Measurements from ENCODE around the gene CWF19L2. TPM values are rescaled to one million over a fixed set of nuclear protein-coding genes. Genes with fewer than 3 reads are reported as not detected.

Gene CWF19L2
- total and polyA plus RNA-seq, 2 experiments from 2014 or later = 20.3 to 27.2 TPM

DNA sequence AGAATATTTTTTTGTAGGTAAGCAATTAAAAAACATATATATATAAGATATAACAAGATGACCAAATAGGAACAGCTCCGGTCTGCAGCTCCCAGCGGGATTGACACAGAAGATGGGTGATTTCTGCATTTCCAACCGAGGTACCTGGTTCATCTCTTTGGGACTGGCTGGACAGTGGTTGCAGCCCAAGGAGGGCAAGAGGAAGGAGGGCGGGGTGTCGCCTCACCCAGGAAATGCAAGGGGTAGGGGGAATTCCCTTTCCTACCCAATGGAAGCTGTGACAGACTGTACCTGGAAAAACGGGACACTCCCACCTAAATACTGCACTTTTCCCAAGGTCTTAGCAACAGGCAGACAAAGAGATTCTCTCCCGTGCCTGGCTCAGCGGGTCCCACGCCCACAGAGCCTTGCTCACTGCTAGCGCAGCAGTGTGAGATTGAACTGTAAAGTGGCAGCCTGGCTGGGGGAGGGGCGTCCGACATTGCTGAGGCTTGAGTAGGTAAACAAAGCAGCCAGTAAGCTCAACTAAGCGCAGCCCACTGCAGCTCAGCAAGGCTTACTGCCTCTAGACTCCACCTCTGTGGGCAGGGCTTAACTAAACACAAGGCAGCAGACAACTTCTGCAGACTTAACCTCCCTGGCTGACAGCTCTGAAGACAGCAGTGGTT is 163.8 kb downstream of the CWF19L2 start:
- Histone ChIP-seq H3K4me2 (peak overlapping the region; percentile 61; the same call in 1 of the 2 replicates), H3K9me2 (ENCODE audit: insufficient read depth) (no peaks in the 10 kb centered on the region), H3F3A (replicated peaks; ENCODE audit: low read depth) (no peaks in the 10 kb centered on the region), H3K27ac (ENCODE audit: low read depth) (0 out of 2 replicates have a peak overlapping the region, but pooled peaks have one; percentile 73), H3K36me3 (ENCODE audit: insufficient read depth) (no peaks in the 10 kb centered on the region), H2AFZ (0 out of 2 replicates have a peak overlapping the region, but pooled peaks have one; percentile 5), H3K4me1 (ENCODE audit: insufficient read depth) (peaks cover 5% of the 10 kb centered on the region), H3K27me3 (ENCODE audit: insufficient read depth) (no peaks in the 10 kb centered on the region), H3K79me2 (replicated peaks; ENCODE audit: insufficient read depth) (no peaks in the 10 kb centered on the region), H4K20me1 (replicated peaks; ENCODE audit: insufficient read depth) (no peaks in the 10 kb centered on the region), H3K4me3 (peak overlapping the region; percentile 28)
- H3K9me3 Mint-ChIP-seq = peaks cover 24% of the 10 kb centered on the region
- ATAC-seq = peak; percentile 100
- DNase-seq (ENCODE audit: low spot score) = peak; percentile 86
- H3K4me3 Mint-ChIP-seq = peak overlapping the region; percentile 37; the same call in 1 of the 3 replicates
- TF ChIP-seq, protein P1, sequence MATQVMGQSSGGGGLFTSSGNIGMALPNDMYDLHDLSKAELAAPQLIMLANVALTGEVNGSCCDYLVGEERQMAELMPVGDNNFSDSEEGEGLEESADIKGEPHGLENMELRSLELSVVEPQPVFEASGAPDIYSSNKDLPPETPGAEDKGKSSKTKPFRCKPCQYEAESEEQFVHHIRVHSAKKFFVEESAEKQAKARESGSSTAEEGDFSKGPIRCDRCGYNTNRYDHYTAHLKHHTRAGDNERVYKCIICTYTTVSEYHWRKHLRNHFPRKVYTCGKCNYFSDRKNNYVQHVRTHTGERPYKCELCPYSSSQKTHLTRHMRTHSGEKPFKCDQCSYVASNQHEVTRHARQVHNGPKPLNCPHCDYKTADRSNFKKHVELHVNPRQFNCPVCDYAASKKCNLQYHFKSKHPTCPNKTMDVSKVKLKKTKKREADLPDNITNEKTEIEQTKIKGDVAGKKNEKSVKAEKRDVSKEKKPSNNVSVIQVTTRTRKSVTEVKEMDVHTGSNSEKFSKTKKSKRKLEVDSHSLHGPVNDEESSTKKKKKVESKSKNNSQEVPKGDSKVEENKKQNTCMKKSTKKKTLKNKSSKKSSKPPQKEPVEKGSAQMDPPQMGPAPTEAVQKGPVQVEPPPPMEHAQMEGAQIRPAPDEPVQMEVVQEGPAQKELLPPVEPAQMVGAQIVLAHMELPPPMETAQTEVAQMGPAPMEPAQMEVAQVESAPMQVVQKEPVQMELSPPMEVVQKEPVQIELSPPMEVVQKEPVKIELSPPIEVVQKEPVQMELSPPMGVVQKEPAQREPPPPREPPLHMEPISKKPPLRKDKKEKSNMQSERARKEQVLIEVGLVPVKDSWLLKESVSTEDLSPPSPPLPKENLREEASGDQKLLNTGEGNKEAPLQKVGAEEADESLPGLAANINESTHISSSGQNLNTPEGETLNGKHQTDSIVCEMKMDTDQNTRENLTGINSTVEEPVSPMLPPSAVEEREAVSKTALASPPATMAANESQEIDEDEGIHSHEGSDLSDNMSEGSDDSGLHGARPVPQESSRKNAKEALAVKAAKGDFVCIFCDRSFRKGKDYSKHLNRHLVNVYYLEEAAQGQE (IDR thresholded peaks at IDR 0.05; ENCODE audit: unreplicated experiment) = no peak
- peaks cover 4% of the 10 kb centered on the region for H3K27me3 Mint-ChIP-seq (ENCODE audit: insufficient read depth, low read depth, poor library complexity)
- peaks cover 9% of the 10 kb centered on the region for H3K4me1 Mint-ChIP-seq
- H3K27ac Mint-ChIP-seq = peak overlapping the region; percentile 92; the same call in 1 of the 2 replicates
- H3K36me3 Mint-ChIP-seq (ENCODE audit: low read depth) = peaks cover 37% of the 10 kb centered on the region

DNA sequence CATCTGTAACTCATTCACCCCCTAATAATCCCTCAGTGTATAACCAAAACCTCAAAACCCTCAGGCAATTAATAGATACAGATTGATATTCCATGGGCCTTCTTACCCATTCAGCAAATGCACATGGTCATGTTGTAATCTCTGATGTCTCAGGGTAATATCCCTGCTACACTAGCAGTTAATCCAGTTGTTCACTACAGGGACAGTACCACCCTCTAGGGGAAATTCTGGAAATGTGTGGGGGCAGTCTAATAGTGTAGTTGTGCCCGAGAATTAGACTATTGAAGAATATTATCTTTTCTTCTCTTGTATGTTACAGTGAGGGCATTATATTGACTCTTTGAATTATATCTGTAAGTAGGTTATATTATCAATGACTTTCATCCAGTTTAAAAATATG is 175.4 kb downstream of the CWF19L2 start:
- Mint-ChIP-seq H3K4me3 (no peak overlapping the region), H3K27me3 (ENCODE audit: insufficient read depth, low read depth, poor library complexity) (no peaks in the 10 kb centered on the region), H3K27ac (no peak overlapping the region), H3K4me1 (no peaks in the 10 kb centered on the region), H3K36me3 (ENCODE audit: low read depth) (no peaks in the 10 kb centered on the region), H3K9me3 (peaks cover 16% of the 10 kb centered on the region; the same call in 2 of the 3 replicates)
- no peak for ATAC-seq
- no peaks in the 10 kb centered on the region for H3F3A ChIP-seq (replicated peaks; ENCODE audit: low read depth)
- no peaks in the 10 kb centered on the region for H3K36me3 ChIP-seq (ENCODE audit: insufficient read depth)
- H3K4me3 ChIP-seq = no peak overlapping the region
- TF ChIP-seq, protein P2, sequence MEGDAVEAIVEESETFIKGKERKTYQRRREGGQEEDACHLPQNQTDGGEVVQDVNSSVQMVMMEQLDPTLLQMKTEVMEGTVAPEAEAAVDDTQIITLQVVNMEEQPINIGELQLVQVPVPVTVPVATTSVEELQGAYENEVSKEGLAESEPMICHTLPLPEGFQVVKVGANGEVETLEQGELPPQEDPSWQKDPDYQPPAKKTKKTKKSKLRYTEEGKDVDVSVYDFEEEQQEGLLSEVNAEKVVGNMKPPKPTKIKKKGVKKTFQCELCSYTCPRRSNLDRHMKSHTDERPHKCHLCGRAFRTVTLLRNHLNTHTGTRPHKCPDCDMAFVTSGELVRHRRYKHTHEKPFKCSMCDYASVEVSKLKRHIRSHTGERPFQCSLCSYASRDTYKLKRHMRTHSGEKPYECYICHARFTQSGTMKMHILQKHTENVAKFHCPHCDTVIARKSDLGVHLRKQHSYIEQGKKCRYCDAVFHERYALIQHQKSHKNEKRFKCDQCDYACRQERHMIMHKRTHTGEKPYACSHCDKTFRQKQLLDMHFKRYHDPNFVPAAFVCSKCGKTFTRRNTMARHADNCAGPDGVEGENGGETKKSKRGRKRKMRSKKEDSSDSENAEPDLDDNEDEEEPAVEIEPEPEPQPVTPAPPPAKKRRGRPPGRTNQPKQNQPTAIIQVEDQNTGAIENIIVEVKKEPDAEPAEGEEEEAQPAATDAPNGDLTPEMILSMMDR (conservative IDR thresholded peaks at IDR 0.05; ENCODE audit: low read depth in 2 of 2) = peak; percentile 24 to 34
- TF ChIP-seq EZH2 (IDR thresholded peaks at IDR 0.05; ENCODE audit: low read depth, unreplicated experiment) = no peak
- no peaks in the 10 kb centered on the region for H3K4me1 ChIP-seq (ENCODE audit: insufficient read depth)
- no peaks in the 10 kb centered on the region for H3K9me2 ChIP-seq (ENCODE audit: insufficient read depth)
- H3K4me2 ChIP-seq = no peak overlapping the region
- no peak overlapping the region for H2AFZ ChIP-seq
- no peaks in the 10 kb centered on the region for H4K20me1 ChIP-seq (replicated peaks; ENCODE audit: insufficient read depth)
- no peaks in the 10 kb centered on the region for H3K27me3 ChIP-seq (ENCODE audit: insufficient read depth)
- H3K79me2 ChIP-seq (replicated peaks; ENCODE audit: insufficient read depth) = no peaks in the 10 kb centered on the region
- no peak for DNase-seq (ENCODE audit: low spot score)
- no peak overlapping the region for H3K27ac ChIP-seq (ENCODE audit: low read depth)

Other genes starting within 250 kb of the CWF19L2 start
- gene ALKBH8, start 107.9 kb upstream of the CWF19L2 start, total RNA-seq (2014; rRNA removed; shearing (Covaris generic)) = 13.7 and 14.2 TPM in 2 replicates
- 7.1 and 8.9 TPM in 2 replicates for gene ALKBH8, start 107.9 kb upstream of the CWF19L2 start, polyA plus RNA-seq (2016; fragmentation: Nextera tagmentation; extraction: Ambion mirVana)
- 1.2 and 5.2 TPM in 2 replicates for gene ELMOD1, start 133.3 kb upstream of the CWF19L2 start, total RNA-seq (2014; rRNA removed; shearing (Covaris generic))
- gene ELMOD1, start 133.3 kb upstream of the CWF19L2 start, polyA plus RNA-seq (2016; fragmentation: Nextera tagmentation; extraction: Ambion mirVana) = 1.6 and 1.8 TPM in 2 replicates

Data from GM23338 (cell line).